Measurements from ENCODE around the gene G3BP1.
"Not testable (repeated sequence)": the region's sequence is repeated elsewhere in the genome, so short reads cannot be mapped to it uniquely, and the experiment has no call there.

Gene G3BP1

DNA sequence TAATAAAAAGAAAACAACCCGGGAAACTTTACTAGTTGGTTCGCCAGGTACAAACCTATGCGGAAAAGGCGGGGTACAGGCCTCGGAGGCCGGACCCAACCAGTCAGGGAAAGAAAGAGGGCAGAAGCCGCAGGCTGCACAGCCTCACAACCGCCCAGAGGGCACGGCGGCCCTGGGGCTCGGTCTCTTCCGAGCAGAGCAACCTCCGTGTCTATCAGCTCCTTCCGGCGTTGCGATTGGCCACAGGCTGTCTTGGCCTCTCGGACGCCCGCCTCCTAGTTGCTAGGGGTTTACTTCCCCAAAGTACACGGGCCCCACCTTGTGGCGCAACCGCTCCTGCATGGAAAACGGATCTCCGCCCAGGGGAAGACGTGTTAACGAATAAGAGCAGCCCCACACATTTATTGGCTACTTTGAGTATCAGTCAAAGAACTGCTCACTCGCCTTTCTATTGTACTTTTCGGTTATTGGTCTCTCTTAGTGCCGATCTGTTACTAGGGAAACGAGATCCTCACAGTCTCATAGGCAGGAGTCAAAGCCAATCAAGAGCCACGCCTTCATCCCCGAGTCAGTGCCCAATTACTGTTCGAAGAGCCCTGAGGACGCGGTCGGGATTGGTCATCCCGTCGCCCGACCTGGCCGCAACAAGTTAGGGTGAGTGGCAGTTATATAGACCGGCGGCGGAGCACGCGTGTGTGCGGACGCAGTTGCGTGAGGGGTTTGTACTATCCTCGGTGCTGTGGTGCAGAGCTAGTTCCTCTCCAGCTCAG lies at the start of gene G3BP1:
G3BP1 (plus strand) TSS at position 696 of the 770 bp plus-strand sequence. CDS start 14,667 bp downstream, outside the sequence.
- peak; percentile 92 to 98 (median 96) for DNase-seq

DNA sequence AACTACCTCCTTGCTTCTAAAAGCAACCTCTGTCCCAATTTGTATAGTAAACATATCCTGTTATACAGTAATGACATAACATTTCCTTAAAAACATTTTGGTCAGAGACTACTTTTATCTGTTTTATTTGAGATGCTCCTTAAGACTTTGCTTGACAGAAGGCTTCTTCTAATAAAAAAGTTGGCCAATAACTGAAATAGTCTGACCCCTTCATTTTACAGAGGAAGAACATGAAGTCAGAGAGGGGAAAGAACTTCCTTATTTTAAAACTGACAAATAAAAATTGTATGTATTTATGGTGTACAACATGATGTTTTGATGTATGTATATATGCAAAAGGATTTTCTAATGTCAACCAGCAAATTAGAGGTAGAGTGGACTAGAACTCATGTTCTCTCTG lies 49.2 kb upstream of the G3BP1 start:
- DNase-seq: no peak

DNA sequence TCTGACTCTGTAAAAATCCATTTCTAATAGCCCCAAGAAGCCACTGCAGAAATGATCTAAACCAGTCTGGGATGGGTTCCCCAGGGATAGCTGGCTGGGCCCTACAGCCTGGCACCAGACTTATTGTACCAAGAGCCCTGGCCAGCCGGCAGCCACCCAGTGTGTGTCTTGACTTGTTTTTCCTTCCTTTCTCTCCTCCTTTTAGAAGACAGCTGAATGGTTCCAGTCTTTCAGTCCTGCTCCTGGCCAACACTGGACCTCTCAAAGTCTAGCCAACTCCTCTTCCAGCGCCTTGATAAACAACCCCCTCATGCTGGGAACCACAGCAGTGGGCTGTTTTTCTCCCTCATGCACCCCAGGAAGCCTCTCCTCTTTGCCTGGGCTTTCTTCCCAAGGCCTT lies 47.4 kb upstream of the G3BP1 start:
- DNase-seq: no peak

DNA sequence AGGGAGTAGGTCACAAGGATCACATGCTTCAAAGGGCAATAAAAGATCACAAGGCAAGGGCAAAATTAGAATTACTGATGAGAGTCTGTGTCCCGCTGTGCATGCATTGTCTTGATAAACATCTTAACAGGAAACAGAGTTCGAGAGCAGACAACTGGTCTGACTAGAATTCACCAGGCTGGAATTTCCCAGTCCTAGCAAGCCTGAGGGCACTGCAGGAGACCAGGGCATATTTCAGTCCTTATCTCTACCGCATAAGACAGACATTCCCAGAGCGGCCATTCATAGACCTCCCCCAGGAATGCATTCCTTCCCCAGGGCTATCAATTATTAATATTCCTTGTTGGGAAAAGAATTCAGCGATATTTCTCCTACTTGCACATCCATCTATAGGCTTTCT lies 42.2 kb upstream of the G3BP1 start:
- DNase-seq: not testable (repeated sequence)

DNA sequence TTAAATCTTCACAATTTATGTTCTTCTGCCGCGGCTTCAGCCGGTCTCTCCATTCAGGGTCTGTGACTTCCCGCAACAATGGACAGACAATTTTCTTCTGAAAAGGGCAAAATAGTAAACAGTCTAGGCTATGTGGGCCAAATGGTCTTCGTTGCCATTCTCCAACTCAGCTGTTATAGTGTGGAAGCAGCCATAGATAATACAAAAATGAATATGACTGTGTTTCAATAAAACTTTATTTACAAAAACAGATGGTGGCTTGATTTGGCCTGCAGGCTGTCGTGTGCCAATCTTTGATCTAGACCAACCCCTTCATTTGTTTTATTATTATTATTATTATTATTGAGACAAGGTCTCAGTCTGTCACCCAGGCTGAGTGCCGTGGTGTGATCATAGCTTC lies 41.4 kb upstream of the G3BP1 start:
- no peak for DNase-seq

DNA sequence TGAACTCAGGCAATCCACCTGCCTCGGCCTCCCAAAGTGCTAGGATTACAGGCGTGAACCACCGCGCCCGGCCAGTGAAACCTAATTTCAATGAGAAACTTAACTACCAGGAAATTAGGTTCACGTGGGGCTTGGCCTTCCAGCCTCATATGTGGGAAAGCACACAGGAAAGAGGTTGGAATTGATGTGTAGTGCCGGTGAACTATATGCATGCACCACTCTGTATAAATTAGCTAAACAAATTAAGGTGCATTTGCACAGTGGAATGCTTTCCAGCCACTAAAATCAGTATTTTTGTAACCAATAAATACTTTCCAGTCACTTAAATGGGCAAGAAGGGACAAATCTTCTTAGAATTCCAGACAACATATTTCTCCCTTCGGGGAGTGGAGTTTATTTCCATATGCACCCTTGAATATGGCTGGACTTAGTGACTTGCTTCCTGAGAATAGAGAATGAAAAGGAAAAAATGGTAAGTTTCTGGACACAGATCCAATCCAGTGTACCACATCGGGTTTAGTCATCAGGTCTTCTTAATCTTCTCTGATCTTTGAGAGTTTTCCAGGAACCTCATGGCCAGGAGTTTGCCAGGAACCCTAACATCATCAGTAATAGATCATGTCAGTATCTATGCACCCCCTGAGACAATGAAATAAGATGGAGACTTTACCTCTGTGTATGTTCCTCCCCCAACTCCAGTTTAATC lies 38.2 kb upstream of the G3BP1 start:
- DNase-seq: no peak

DNA sequence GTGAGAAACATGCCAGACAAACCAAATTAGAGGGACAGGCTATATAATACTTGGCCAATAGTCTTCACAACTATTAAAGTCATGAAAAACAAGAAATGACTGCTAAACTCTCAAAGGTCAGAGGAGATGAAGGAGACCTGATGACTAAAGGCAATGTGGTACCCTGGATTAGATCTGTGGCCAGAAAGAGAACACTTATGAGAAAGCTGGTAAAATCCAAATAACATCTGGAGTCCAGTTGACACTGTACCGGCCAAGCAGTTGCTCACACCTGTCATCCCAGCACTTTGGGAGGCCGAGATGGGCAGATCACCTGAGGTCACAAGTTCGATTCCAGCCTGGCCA lies 37.7 kb upstream of the G3BP1 start:
- no peak for DNase-seq

DNA sequence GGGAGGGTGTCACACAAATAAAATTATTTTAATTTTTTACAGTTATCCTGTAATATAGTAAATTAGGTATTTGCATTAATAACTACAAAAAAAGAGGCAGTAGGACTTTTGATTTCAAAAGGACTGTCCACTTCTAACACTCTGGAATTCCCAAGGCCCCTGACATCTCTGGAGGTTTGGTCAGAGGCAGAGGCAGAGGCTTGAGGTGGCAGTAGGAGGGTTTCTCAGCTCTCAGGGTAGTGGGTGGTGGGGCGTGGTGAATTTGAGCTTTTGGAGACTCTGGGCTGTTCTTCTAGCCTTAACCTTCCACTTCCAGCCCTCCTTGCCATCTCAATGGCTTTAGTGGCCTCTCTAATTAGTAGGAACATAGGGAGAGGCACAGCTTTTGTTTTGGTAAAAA lies 36.1 kb upstream of the G3BP1 start:
- no peak for DNase-seq

DNA sequence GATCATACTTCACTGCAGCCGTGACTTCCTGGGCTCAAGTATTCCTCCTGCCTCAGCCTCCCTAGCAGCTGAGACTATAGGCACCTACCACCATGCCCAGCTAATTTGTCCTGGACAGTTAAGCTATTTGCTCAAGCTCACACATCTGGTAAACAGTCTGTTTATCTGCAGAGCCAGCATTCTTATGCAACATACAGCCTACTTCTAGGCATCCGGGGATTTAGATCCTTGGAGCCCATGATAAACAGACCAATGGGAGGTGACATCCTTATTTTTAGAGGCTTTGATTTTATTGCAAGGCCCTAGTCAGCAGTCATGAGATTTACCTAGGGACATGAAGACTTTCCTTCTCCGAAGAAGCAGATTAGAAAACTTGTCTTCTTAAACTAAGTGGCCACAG lies 34.3 kb upstream of the G3BP1 start:
- no peak for DNase-seq

DNA sequence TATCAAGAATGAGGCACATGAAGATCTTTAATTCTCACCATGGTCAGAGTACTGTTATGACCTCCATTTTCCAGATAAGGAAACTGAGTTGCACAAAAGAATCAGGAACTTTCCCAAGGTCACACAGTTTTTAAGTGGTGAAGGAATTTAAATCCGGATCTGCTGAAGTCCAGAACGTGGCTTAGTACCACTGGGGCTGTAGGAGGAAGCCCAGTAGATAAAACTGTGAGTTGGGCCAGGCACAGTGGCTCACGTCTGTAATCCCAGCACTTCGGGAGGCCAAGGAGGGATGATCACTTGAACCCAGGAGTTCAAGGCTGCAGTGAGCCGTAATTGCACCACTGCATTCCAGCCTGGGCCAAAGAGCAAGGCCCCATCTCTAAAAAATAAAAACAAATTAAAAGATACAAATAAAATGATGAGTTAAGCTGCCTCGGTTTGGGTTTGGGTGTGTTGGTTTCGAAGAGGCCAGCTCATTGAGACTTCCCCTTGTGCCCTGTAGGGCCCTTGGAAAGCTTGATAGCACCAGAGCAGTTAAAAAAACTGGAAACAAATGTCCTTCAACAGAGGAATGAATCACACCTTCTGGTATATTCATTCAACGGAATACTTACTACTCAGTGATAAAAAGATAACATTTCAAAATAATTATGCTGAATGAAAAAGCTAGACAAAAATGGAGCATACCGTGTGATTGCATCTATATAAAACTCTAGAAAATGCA lies 33.5 kb upstream of the G3BP1 start:
- DNase-seq: no peak

DNA sequence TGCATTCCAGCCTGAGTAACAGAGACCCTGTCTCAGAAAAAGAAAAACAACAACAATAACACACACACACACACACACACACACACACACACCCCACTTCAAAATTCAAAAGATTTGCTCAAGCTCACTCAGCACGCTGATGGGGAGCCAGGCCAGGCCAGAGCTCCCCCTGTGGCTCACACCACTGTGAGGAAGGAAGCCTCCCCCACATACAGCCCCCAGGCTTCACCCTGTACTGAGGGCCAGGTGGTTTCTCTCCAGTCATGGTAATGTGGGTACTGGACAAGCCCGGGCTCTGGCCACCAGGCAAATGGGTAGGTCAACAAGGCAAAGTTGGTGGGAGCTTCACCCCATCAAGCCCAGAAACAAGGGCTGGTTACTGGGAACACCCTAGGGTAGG lies 32.4 kb upstream of the G3BP1 start:
- no peak for DNase-seq

DNA sequence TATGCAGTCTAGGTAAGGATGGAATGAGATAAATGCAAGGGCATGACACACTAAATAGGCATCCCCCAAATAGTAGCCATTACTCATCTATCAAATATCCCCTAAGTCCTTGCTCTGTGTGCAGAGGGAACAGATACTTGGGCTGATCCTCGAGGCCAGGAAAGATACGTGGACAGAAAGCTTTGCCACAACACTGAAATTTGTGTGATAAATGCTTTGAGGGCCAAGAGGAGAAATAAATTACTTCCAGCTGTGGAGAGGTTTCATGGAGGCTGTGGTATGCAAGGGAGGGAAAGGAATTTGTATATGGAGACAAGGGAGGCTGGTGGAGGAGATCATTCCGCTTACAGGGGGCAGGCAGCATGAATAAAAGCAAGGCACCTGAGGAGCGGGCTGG lies 31.8 kb upstream of the G3BP1 start:
- DNase-seq: no peak

DNA sequence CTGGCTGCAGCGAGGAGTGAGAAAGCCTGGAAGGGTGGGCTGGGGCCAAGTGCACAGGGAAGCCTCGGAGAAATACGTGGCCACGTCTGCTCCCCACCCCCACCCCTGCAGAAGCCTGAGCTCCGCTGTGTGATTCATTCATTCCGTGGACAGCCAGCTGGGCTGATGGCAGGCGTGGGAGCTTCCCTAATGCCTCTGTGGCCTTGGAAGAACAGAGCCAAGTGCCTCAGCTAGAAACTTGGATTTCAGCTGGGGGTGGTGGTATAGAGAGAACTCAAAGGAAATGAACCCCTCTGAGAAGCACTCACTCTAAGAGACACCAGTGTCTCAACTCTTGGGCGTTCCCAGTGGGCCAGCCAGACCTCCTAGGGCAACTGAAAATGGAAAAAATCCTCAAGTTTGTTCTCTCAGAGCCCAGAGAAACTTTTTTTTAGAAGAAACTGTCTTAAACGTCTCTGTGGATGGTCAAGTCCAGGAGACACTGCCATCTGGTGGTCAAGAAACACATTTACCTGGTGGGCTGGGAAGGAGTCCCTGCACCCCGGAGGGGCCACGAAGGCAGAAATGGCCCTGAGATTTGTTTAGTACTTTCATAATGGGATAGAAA lies 31.3 kb upstream of the G3BP1 start:
- DNase-seq: peak in 2 of 4 experiments; percentile 6 to 7

DNA sequence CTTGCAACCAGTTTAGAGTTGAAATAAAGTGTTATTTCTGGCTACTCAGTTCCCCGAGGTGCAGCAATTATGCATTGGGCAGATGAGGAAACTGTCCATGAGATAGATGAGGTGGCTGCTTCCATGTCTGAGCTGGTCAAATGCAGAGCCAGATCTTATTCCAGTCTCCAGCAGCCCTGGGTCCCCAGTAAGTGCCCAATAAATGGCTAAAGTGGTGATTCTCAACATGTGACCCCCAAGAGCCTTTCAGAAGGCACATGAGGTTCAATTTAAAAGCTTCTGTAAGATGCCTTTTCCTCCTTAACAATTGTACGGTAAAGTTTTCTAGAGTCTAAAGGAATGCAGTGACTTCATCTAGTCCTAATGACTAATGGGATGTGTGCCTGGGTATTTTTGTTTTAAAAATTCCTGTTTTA lies 30.8 kb upstream of the G3BP1 start:
- no peak for DNase-seq

DNA sequence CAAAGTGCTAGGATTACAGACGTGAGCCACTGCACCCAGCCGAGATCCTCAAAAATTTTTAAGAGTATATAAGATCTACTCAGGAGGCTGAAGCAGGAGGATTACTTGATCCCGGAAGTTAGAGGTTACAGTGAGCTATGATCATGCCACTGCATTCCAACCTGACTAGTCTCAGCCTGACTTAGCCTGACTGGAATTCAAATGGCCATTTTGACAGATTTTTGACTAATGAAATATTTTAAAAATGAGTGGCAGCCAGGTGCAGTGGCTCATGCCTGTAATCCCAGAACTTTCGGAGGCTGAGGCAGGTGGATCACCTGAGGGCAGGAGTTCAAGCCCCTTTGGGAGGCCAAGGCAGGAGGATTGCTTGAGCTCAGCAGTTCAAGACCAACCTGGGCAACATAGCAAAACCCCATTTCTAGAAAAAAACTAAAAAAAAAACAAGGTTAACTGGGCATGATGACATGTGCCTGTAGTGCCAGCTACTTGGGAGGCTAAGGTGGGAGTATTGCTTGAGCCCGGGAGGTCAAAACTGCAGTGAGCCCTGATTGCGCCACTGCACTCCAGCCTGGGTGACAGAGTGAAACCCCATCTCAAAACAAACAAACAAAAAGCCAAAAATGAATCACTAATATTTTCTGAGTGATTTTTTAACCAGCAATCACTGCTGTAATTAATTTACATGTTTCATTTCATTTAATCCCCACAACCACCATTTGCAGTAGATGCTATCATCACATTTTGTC lies 29.9 kb upstream of the G3BP1 start:
- no peak for DNase-seq

DNA sequence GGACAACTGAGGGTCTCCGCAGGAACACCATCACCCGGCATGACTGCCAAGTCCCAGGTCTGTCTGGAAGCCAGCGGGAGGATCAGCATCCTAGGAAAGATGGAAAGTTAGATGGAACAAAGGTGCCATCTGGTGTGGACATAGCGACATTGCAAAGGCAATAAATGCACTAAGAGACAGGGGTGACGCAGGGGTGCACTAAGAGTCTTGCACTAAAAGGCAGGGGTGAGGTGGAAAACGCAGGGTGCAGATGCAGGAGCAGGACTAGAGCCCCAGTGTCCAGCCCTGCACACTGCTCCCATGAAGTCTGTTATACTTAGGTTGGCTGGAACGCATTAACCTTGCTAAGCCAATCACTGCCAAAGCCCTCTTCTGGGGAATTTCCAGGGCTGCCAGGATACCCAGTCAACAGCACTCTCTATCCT lies 28.9 kb upstream of the G3BP1 start:
- DNase-seq: no peak

DNA sequence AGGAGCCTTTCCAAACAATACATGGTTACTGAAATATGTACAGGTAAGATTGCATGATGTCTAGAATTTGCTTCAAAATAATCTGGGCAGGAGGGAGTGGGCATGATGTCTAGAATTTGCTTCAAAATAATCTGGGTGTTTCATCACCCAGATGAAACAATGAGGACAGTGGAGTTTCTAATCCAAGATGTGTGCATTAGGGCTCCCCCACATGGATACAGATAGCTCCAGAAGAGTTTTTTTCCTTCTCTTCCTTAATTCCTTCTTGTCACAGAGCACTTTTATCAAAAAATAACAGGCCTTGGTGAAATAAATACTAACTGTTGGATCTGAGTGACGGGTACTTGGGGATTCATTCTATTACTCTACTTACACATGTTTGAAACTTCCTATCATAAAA lies 28.2 kb upstream of the G3BP1 start:
- no peak for DNase-seq

DNA sequence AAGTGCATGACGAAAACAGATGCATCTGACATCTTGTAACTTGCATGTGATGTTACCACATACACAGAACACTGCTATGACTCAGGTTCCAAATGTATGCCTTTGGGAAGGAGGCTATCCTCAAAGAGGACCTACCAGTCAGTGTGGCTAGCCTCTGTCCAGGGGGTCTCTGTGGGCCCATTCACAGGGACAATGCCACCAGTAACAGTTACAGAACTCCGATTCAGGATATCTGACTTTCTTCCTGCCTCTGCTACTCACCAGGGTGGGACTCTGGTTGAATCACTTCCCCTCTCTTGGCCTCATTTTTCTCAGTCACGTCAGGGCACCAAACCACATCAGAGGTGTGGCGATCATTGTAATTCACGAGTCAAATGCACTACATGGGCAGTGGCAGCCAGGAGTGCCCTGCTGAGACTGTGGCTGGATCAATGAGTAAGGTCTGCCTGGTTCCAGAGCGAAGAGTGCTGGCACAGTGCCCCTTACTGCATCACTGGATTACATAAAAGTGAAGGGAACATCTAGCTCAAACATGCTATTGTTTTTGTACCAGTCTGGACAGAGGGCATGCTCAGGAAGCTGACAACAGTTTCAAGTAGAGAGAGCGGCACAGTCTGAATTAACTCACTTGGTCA lies 26.6 kb upstream of the G3BP1 start:
- no peak for DNase-seq

DNA sequence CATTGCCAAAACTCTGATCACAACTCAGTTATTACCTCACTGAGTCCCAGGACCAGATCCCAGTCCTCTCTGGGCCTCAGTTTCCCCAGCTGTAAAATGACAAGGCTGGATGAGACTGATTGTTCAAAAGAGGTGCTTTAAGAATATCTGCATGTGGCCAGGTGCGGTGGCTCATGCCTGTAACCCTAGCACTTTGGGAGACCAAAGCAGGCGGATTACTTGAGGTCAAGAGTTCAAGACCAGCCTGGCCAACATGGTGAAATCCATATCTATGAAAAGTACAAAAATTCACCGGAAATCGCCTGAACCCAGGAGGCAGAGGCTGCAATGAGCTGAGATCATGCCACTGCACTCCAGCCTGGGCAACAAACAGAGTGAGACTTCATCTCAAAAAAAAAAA lies 21.6 kb upstream of the G3BP1 start:
- no peak for DNase-seq

DNA sequence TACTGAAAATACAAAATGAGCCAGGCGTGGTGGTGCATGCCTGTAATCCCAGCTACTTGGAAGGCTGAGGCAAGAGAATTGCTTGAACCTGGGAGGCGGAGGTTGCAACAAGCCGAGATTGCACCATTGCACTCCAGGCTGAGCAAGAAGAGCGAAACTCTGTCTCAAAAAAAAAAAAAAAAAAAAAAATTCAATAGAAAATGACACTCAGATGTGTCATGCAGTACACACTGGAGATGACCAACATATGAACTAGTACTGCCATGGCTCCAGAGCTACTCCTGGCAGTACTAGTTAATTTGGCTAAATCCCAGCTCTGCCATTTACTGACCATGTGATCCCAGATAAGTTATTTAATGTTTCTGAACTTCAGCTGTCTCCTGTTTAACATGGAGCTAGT lies 20.7 kb upstream of the G3BP1 start:
- DNase-seq: no peak

DNA sequence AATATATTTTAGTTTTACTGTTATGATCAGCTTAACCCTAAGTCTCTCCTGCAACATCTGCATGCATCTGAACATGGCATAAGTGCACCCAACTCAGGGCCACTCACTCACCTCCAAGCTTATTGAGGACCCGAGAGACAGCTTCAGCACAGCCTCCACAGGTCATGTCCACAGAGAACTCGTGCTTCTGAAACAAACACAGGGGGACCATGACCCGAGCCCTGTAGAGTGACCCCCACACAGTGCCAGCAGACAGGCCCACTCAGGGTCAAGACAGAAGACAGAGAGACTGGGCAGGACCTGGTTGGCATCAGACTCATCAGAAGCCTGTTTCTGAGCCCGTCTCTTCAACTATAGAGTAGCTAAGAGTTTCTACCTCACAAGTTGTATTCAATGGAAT lies 20.2 kb upstream of the G3BP1 start:
- DNase-seq: no peak

DNA sequence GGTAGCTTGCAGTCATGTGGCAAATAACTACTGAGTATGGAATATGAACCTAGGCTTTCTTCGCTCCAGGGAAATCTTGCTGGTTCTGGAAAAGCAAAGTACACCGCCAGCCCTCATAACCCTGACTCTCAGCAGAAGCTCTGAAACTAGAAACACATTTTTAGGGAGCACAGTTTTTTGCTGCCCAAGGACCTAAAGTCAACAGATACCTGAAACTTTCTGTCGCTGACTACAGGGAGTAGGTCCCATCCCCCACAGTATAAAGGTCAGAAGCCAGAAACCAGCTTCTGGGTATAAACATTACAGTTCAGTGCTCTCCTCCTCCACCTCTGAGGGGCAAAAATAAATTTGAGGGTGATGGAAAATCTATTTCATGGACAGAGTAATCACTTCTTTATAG lies 16.4 kb upstream of the G3BP1 start:
- no peak for DNase-seq

All from activated naive CD4-positive, alpha-beta T cell (primary cell).